Right forelimb (tissue), 1 donor: ENCODE results near the gene CDY2A.
"Not testable (repeated sequence)": the region's sequence is repeated elsewhere in the genome, so short reads cannot be mapped to it uniquely, and the experiment has no call there.

ENCODE experiments used
- DNase-seq: peaks from one replicate; pipeline ENCODE4 v3.0.0-alpha.2; 2018

The CDY2A gene, protein sequence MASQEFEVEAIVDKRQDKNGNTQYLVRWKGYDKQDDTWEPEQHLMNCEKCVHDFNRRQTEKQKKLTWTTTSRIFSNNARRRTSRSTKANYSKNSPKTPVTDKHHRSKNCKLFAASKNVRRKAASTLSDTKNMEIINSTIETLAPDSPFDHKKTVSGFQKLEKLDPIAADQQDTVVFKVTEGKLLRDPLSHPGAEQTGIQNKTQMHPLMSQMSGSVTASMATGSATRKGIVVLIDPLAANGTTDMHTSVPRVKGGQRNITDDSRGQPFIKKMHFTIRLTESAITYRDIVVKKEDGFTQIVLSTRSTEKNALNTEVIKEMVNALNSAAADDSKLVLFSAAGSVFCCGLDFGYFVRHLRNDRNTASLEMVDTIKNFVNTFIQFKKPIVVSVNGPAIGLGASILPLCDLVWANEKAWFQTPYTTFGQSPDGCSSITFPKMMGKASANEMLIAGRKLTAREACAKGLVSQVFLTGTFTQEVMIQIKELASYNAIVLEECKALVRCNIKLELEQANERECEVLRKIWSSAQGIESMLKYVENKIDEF

DNA sequence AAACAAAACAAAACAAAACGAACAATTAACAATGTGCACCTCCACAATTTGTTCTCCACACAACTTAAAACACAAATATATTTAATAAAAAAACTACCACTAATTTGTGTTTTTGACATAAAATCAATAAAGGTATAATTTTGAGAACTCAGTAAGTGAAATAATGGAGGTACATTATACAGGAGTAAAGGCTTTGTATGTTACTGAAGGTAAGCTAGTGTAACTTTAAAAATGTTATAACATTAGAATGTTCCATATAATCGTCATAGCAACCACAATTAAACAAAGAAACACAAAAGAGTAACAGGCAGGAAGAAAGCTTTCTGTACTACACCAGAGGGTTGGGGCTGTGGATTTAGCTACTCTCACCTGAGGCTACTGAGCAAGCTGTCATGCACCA, at the start of gene CDY2A:
CDY2A (plus strand) TSS at position 301 of the 400 bp plus-strand sequence. CDS start 328 bp downstream, outside the sequence.
- DNase-seq = not testable (repeated sequence)

DNA sequence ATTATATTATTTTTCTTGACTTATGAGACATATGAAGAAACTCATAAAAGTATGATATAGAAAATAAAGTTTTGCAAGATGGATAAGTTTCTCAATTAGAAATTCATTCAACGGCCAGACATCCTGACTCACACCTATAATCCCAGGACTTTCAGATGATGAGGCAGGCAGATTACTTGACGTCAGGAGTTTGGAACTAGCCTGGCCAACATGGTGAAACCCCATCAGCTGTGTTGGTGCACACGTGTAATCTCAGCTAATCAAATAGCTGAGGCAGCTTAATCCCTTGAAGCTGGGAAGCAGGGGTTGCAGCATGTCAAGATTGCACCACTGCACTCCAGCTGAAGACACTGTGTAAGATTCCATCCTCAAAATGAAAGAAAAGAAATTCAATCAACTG, 28.0 kb upstream of the CDY2A start:
- DNase-seq = not testable (repeated sequence)

GRCh38 chrY:17998266-17998665, 27.3 kb upstream of the CDY2A start:
- not testable (repeated sequence) for DNase-seq

- not testable (repeated sequence) for DNase-seq
These were observed 1.7 kb upstream of the CDY2A start for GRCh38 chrY:18023897-18024296.

DNA sequence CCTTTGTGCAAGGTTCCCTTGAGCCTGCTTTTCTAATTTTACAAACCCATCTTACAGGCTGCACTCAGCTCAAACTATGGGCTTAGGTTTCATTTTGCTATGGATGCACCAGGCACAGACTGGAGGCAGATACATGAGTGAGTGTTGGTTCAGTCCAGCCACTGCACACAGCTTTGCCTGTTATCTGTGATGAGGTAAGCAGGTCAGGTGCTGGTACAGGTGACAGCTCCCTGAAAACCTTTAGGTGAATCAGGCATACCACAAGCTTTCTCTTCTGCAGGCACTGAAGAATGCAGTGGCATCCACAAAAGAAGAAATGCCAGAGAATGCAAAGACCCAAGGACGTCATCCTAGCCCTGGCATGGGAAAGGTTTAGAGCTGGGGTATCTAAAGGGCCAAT, 3.3 kb downstream of the CDY2A start:
- DNase-seq = not testable (repeated sequence)

- not testable (repeated sequence) for DNase-seq
These were observed 4.6 kb downstream of the CDY2A start for GRCh38 chrY:18030178-18030577.

DNA sequence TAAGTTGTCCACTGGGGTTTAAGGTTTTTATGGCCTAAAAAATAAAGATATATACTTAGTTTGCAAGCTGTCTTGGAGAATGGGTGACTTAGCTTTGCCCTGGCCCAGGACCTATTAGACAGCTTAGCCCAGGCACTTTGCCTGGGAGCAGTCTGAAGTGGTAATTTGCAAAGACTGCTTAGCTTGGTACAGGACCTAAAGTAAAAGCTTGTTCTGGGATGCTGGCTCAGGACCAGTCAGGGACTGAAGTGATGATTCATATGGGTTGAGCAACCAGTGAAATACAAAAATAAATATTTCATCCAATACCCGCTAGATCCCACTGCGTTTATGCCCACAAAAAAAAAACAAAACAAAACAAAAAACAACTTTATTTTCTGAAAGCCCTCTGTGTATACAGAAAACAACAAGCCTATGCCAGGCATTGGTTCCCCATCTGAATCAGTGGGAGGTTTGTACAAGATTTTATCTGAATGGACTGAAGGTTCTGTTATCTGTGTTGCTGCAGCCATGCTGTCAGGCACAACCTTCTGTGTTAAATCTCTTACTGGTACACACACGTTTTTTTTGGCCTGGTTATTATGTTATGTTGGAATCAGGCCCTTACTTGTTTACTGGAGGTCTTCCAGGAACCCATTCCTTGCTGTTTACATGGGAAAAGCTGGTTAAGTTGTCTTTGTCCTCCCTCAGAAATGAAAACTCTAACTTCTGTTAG, 8.7 kb downstream of the CDY2A start:
- DNase-seq = not testable (repeated sequence)

- not testable (repeated sequence) for DNase-seq
These were observed 9.3 kb downstream of the CDY2A start for GRCh38 chrY:18034864-18035263.

GRCh38 chrY:18044990-18045389, 19.4 kb downstream of the CDY2A start:
- DNase-seq = not testable (repeated sequence)

- not testable (repeated sequence) for DNase-seq
These were observed 22.8 kb downstream of the CDY2A start for GRCh38 chrY:18048149-18049040.

- not testable (repeated sequence) for DNase-seq
These were observed 23.5 kb downstream of the CDY2A start for GRCh38 chrY:18049061-18049460.

DNA sequence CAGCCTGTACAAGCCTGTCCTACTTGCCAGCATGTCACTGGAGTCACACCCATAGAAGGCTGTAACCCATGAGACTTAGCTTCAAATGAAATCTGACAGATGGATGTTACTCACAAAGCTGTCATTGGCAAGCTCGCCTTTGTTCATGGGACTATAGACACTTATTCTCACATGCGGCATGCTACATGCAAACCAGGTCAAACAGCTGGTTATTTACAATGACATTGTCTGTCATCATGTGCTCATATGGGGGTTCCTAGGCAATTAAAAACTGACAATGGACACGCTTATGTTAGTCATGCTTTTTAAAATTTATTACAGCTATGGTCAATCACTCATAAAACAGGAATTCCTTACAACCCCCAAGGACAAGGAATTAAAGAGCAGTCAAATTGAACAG, 30.9 kb downstream of the CDY2A start:
- DNase-seq = not testable (repeated sequence)

DNA sequence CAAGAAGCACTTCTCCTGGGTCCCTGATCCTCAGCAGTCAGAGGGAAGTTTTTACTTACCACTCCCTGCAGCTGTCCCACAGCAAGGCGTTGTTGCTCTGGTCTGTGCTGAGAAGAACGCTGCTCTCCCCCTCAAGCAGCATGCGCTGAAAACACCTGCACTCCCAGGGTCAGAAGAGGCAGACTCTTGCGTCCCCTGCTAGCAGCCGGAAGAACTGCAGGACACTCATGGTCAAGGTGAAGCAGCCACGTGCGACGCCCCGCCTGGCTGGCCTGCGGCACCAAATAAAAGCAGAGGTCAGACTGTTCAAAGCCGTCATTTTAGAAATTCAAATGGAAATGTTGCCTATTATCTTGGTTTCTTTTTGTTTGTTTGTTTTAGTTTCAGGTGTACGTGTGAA, 47.9 kb downstream of the CDY2A start:
- DNase-seq = not testable (repeated sequence)
